HG03565 (cell line): Measurements from ENCODE around the gene RASD1.

Experiments used
- ATAC-seq: cut with Tn5 transposase; IDR thresholded peaks from one replicate; pipeline ENCODE4 v1.9.1; 2021; ENCODE audit warnings: mild to moderate bottlenecking, moderate library complexity; ENCODE audit not compliant: unreplicated experiment

RASD1 gene, protein sequence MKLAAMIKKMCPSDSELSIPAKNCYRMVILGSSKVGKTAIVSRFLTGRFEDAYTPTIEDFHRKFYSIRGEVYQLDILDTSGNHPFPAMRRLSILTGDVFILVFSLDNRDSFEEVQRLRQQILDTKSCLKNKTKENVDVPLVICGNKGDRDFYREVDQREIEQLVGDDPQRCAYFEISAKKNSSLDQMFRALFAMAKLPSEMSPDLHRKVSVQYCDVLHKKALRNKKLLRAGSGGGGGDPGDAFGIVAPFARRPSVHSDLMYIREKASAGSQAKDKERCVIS

DNA sequence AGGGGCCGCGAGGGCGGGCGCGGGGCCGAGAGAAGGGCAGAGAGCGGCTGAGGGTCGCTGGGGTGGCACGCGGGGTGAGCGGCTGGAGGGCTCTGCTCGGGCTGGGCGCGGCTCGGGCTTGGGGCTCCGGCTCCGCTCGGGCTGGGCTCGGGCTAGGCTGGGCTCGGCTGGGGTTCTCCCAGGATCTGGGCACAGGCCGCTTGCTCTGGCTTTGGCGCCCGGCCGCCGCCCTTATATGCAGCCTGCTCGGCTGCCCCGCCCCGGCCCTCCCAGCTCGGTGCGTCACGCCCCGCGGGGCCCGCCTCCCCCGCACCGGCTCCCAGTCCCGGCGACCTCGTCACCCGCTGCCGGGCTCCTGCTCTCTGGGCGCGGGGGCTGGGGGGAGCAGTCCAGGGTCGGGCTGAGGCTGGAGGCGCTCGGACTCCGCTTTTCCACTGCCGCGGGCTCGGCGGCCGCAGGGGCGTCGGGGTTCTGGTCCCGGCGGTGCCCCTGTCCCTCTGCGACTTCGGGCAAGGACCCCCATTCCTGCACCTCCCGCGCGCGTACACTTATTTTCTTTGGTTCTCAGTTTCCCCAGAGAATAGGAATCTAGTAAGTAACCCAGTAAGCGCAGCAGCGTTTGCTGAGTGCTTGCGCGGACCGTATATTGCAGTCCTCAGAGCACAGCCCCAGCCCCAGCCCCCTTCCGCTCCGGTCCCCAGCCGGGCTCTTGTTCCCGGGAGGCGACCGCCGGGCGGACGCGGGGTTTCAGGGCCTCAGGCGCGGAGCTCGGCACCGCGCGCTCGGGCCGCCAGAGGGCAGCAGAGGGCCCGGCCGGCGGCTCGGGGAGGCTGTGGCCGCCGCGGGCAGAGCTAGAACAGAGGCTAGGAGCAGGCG is at the start of gene RASD1:
RASD1 (minus strand) TSS at position 207 of the 876 bp plus-strand sequence. CDS start 214 bp downstream, outside the sequence.
- ATAC-seq: peak; percentile 66

DNA sequence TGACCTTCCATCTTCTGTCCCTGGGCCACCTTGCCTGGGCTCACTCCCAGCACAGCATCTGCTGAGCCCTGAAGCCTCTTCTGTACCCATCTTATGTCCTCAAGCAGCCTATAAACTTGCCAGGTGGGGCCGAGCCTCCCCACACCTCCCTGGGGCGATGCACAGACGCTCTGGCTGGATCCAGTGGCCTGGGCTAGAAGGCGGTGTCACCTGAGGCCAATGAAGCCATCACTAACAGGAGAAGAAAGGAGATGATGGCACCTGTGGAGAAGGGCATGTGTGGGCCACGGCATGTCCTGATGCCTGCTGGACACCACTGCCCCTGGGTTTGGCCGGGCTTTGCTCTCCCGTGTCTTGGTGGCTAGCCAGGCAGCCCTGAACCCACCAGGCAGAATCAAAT is 49.8 kb upstream of the RASD1 start:
- ATAC-seq: no peak

DNA sequence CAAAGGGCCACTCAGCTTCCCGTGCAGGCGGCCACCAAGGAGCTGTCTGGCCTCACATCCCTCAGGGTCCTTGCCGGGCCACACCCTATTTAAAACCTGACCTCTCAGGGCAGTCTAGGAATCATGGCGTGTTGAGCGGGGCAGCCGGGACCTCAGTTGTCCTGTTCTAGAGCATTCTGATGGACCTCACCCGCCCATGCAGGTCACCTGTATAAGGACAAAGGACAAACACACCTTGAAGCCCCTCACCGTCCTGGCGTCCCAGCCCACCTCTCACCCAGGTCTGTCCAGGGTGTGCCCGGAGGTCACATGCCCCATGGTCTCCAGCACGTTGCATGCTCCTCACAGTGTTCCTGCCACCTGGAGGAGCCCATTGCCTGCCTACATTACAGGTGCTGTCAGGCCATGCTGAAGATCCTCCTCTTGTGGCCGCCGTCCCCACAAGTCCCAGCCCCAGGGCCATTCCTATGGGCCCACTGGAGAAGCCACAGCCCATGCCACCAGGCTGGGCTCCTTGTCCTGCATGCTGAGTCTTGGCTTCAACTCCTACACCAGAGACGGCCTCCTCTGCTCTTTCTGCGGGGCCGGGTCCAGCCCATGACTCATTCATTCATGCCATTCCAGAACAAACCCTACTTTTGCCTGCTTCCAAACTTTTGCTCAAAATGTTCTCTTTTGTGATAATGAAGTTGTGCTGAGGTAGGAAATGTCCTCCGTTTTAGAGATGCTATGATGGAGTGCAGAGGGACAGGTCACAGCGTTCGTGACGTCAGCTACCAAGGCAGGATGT is 49.0 kb upstream of the RASD1 start:
- no peak for ATAC-seq

DNA sequence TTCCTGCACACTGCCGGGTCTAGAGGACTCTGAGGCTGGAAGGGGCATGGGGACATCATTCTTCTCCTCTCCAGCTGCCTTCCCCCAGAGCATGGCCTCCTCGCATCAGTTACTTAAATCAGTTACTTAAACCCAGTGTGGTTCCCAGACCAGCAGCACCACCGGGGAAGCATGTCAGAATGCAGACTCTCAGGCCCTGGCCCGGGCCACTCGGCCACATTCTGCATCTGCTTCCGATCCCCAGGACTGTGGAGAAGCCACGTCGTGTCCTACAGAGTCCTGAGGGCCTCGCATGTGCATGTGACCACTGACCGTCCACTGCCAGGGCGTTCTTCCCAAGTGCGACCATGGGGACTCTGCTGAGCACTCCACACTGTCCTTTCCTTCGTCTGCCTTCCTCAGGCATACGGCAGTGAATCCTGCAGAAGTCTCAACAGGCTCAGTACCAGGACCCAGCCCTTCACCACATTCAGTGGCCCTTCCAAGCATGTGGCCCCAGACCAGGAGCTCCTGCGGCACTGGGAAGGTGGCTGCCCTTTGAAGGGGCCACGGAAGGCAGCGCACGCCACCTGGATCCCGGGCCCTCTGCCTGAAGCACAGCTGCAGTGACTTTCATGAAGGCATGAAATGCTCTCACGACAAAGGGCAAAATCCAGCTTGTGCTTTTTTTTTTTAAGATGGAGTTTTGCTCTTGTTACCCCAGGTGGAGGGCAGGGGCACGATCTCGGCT is 46.9 kb upstream of the RASD1 start:
- no peak for ATAC-seq

DNA sequence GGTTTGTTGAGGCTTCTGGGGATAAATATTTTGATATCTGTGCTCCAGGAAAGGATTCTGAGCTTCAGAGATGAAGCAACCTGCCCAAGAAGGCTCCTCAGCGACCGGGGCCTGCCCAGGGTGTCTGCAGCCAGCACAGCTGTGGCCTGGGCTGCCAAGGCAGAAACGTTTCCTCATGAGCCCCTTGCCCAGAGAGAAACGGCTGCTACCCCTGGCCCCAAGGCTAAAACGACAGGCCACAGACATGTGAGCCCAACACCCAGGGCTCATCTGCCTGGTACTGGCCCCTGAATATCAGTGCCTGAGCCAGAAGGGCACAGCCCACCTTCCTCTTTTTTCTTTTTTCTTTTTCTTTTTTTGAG is 45.4 kb upstream of the RASD1 start:
- ATAC-seq: no peak

DNA sequence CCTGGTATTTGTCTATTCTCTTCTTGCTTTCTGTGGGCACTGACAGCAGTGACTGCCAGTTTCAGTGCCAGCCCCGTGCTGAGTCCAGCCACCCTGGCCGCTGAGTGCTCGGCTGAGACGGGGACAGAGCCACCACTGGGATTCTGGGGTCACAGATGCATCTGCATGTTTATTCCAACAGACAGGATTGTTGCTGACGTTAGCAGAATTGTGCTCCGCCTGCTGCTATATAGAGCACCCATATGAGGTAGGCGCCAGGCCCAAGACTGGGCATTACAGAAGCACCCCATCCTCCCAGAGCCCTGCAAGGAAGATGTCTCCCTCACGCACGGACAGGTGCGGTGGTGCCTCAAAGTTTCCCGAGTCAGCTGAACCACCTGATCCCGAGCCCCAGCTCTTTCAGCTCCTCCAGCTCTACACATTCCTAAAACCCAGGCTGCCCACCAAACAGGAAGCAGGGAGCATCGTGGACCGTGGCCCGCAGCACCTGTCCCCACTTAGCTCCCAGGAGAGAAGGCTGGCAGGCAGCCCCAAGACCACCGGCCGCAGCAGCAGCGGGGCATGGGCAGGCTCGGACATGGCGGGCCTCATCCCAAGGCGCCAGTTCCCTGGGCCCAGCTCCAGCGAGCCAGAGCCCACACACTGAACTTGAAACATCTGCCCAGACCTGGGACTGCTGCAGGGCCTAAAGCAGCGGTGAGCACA is 44.9 kb upstream of the RASD1 start:
- no peak for ATAC-seq

DNA sequence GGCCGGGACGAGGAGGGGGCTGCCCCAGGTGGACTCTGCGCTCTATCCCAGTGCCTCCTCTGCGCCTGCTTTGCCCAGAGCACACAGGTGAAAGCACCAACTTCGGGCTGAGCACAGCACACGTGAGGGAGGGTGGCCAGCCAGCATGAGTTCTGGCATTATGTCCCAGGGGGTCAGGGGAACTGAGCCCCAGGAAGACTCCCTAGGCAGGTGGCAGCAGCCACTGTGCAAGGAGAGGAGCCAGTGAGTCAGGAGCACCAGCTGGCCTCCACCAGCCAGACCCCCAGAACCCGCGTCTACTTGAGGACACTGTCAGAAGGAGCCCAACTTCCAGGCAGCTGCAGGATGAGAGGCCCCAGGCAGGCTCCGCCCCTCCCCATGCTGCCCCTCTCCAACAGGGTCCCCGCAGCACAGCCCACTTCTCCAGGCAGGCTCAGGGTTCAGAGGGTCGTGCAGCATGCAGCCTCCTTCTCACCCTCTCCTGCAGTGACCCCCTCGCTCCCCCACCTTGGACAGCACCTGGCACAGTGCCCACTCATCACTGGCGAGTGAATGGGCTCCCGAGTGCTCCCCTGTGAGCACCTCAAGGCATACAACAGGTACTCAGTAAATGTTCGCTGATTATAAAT is 44.2 kb upstream of the RASD1 start:
- no peak for ATAC-seq

DNA sequence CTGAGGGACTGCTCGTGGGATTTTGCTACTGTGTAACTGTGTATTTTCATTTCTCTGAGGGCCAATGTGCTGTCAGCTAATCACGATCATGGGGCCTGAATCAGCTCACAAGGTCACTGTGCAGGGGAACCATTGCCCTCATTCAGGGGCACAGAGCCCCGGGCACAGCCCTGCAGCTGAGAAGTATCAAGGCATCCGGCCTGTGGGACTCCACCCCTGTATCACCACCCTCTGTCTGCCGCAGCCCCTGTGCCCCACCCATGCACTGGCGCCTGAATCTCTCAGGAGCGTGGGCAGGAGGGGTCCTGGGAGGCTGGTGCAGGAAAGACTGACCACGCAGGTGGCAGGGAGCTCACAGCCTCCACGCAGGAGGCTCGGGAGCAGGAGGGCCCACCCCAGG is 43.4 kb upstream of the RASD1 start:
- no peak for ATAC-seq

DNA sequence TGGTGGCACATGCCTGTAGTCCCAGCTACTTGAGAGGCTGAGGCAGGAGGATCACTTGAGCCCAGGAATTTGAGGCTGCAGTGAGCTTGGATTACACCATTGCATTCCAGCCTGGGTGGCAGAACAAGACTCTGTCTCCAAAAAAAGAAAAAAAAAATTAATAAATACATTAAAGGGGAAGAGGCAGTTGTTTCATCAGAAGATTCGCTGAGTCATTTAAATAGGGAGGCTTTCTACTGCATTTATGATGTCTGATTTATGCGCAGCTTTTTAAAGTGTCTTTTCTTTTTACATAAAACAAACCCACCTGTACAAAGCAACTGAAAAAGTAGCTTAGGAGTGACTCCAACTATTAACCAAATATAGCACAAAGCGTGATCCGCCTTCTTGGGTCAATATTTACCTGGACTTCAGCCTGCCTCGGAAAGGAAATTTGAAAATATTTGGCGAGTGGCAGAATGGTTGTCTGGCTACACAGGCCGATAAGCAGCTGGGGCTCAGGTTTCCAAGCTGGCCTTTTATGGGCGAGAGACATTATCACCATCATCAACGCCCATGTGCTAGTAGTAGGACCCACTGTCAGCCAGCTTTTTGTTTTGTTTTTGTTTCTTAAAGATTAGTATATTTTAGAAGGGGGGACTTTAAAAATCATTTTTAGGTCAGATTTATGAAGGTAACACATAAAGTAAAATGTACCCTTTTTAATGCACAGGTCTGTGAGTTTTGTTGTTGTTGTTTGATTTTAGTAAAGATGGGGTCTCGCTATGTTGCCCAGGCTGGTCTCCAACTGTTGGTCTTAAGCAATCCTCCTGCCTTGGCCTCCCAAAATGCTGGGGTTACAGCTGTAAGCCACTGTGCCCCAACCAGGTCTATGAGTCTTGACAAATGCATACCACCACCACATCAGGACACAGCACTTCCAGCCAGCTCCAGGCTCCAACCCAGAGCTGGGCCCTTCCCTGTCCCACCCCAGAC is 42.5 kb upstream of the RASD1 start:
- ATAC-seq: no peak

DNA sequence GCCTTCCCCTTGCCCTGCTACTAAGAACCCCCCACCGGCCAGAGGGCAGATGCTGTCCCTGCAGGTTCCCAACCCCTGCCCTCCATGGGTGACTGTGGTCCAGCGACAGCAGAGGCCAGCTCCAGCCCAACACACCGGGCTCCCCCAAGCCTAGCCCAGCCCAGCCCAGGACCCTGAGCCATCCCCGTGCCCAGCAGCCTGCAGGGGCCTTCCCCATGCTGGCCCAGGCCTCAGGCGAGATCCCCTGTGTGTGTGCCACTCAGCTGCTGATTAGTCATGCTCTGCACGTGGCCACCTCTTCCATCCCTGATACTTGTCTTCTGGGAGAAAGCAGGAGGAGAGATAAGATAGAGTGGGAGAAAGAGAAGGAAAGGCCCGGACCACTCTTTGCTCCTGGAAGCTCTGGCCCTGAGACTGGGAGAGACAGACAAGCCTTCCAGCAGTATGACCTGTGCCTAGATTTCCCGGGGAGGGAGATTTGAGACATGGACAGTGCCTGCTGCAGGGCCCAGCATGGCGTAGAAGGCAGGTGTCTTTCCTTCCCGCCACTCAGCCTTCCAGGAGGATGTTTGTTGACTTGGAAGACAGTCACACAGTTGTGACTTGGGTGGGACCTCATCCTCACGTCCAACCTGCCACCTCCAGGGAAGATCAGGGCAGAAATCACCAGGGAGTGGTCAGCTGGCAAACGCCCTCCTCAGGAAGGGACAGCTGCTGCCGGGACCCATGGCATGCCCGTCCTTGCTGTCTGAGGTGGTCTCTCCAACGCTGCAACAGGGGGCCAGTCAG is 41.3 kb upstream of the RASD1 start:
- no peak for ATAC-seq

DNA sequence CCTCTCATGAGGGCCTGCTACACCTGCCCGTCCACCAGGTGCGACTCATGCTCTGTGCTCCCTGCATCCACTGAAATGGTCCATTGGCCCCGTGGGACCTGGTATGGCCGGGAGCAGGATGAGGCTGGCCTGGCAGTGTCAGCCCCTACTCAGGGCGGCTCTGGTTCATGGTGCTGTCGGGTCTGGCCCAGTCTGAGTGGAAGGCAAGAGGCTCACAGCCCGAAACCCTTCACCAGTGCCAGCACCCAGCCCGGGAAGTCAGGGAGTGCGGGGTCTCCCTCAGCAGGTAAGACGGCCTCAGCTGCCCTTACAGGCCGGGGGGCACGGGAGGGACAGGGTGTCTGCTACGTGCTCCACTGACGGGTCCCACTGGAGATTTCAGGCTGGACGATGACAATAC is 40.5 kb upstream of the RASD1 start:
- ATAC-seq: no peak

DNA sequence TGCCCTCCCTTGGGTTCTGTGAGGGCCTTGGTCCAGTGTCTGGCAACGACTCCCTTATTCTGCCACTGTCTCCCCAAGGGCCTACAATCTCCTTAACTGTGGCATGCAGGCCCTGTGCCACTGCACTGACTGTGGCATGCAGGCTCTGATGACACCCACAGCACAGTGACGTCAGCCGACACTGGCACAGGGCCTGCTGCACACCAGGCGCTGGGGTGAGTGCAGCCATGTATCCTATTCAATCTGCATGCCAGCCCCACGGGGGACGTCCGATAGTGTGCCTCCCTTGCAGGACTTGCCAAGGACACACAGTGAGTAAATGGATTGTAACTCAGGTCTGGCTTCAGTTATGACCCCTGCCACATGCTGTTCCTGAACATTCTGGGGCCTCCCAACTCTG is 39.8 kb upstream of the RASD1 start:
- no peak for ATAC-seq

DNA sequence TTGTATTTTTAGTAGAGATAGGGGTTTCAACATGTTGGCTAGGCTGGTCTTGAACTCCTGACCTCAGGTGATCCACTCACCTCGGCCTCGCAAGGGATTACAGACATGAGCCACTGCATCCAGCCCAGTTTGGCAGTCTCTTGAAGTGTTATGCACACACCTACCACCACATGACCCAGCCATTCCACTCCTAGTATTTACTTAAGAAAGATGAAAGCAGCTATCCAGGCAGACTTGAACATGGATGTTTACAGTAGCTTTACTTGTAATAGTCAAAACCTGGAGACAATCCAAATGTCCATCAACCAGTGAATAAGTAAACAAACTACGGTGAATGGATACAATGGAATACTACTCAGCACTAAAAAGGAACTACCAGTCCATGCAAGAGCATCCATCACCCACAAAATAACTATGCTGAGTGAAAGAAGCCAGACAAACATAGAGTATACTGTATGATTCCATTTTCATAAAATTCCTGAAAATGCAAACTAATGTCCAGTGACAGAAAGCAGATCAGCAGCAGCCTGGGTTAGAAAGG is 37.8 kb upstream of the RASD1 start:
- ATAC-seq: no peak

DNA sequence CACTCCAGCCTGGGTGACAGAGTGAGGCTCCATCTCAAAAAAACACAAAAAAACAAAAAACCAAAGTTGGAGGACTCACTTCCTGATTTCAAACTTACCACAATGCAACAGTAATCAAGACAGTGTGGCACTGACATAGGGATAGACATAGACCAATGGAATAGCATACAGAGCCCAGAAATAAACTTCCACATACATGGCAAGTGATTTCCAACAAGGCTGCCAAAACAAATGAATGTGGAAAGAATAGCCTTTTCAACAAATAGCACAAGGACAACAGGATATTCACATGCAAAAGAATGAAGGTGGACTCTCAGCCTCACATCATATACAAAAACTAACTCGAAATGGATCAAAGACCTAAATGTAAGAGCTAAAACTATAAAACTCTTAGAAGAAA is 36.8 kb upstream of the RASD1 start:
- no peak for ATAC-seq

DNA sequence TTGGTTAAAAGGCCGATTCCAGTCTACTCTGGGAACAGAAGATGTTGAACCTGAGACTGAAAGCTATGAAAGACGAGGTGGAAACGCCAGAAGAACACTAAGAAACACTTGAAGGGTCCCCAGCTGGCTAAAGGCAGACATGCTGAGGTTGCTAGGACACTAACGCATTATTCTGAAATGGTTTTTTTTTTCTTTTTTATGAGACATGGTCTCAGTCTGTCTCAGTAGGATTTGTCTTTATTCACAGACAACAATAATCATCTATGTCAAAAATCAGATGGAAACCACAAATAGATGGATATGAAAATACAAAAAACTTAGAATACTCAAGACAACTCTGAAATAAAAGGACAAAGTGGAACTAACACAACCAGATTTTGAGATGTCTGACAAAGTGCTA is 35.0 kb upstream of the RASD1 start:
- ATAC-seq: no peak

DNA sequence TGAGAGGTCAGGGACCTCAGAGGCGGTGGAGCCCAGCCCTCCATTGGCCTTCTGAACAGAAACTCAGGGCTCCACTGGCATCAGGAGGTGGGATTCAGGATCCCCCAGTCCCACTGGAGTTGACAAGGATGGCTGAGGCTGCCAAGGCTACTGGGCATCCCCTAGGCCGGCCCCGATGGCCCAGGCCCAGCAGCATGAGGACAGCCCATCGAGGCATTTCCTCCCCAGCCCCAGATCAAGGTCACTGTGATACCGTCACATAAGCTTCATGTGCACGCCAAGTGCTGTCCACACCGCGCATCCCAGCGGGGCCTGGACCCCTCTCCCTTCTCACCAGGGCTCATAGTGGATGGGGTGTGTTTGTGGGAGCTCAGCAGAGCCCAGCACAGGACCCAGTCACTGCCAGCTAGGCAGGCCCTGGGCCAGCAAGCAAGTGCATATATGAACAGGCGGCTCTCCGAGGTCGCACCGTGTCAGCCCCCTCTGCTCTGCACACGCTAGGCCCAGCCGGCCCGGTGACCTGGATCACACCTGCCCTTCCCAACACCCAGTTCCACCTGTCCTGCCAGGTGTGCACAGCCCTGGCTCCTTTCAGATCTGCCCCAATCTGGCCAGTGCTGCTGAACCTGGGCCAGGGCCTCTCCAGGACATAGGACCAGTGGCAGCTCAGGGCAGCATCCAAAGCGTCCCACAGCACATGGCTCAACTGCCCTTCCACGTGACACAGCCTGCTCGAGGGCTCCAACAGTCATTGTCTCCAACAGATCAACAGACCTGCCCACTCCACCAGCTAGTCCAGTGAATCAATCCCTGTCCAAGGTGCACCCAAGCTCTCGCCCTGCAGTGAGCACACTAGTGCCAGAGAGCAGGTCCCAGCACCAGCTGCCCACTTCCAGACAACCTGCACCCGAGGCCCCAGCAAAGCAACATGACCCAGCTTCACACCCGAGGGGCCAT is 32.8 kb upstream of the RASD1 start:
- no peak for ATAC-seq
